ENCODE measurements around the gene NAA35.

The NAA35 gene

DNA sequence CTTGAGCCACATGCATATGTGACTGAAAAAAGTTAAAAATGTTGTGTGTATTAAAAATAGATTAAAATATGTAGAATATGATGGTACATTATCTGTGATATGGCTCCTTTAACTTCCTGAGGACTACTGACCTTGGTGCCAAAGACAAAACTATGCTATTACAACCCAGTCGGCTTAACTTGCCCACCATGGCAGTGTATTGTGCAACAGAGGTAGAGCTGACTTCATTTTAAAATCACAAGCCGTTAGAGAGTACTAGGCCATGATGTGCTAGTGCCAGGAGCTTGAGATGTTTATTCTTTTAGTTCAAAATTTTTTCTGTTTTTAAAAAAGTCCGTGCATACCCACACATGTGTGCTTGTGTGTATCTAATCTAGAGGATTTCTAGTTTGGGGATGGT is 46.3 kb downstream of the NAA35 start:
- Histone ChIP-seq H3K9ac (no peak overlapping the region), H3K36me3 (ENCODE audit: control insufficient read depth, insufficient read depth, low read length) (no peaks in the 10 kb centered on the region), H2AFZ (no peak overlapping the region), H3K4me1 (no peaks in the 10 kb centered on the region), H3K4me2 (ENCODE audit: low read length) (no peak overlapping the region), H3K9me3 (ENCODE audit: control insufficient read depth, low read length) (no peaks in the 10 kb centered on the region), H3K27me3 (ENCODE audit: control insufficient read depth, insufficient read depth, low read length) (no peaks in the 10 kb centered on the region), H3K79me2 (no peaks in the 10 kb centered on the region), H3K4me3 (ENCODE audit: low read depth, low read length) (no peak overlapping the region), H3K27ac (no peak overlapping the region)
- TF ChIP-seq, protein P1, sequence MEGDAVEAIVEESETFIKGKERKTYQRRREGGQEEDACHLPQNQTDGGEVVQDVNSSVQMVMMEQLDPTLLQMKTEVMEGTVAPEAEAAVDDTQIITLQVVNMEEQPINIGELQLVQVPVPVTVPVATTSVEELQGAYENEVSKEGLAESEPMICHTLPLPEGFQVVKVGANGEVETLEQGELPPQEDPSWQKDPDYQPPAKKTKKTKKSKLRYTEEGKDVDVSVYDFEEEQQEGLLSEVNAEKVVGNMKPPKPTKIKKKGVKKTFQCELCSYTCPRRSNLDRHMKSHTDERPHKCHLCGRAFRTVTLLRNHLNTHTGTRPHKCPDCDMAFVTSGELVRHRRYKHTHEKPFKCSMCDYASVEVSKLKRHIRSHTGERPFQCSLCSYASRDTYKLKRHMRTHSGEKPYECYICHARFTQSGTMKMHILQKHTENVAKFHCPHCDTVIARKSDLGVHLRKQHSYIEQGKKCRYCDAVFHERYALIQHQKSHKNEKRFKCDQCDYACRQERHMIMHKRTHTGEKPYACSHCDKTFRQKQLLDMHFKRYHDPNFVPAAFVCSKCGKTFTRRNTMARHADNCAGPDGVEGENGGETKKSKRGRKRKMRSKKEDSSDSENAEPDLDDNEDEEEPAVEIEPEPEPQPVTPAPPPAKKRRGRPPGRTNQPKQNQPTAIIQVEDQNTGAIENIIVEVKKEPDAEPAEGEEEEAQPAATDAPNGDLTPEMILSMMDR (IDR thresholded peaks at IDR 0.05), result no peak

DNA sequence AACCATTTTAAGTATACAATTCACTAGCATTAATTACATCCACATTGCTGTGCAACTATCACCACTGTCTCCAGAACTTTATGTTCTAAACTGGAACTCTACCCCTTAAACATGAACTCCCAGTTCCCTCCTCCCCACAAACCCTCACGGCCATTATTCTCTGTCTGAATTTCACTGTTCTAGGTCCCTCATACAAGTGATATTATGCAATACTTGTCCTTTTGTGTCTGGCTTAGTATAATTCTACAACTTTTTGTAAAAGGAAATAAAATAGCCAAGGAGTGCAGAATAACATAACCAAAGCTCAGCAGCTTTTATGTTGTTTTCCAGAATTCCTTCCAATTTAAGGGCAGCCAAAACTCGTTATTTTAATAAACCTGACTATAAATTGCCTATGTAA is 53.2 kb downstream of the NAA35 start:
- Histone ChIP-seq H3K36me3 (ENCODE audit: control insufficient read depth, insufficient read depth, low read length) (no peaks in the 10 kb centered on the region), H3K27ac (no peak overlapping the region), H3K4me3 (ENCODE audit: low read depth, low read length) (no peak overlapping the region), H3K27me3 (ENCODE audit: control insufficient read depth, insufficient read depth, low read length) (no peaks in the 10 kb centered on the region), H3K4me1 (no peaks in the 10 kb centered on the region), H3K9me3 (ENCODE audit: control insufficient read depth, low read length) (no peaks in the 10 kb centered on the region), H2AFZ (no peak overlapping the region), H3K79me2 (no peaks in the 10 kb centered on the region), H3K9ac (no peak overlapping the region), H3K4me2 (ENCODE audit: low read length) (no peak overlapping the region)
- TF ChIP-seq, protein P1 (IDR thresholded peaks at IDR 0.05), result no peak

DNA sequence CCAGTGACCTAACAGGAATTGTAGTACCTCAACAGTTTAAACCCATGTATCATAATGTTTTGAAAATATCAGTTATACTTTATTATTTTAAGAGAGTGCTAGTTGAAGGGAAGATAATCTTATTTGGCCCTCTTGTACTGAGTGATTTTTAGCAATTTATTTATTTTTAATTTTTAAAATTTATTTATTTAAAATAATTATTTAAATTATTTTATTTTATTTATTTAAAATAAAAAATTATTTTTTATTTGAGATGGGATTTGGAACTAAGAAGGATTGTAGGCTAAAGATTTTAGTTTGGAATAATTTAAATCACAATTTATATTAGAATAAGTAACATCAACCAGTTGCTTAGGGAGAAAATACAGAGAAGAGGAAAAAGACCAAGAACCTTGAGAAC is 54.2 kb downstream of the NAA35 start:
- no peaks in the 10 kb centered on the region for H3K4me1 ChIP-seq
- H3K27me3 ChIP-seq (ENCODE audit: control insufficient read depth, insufficient read depth, low read length), result no peaks in the 10 kb centered on the region
- H3K79me2 ChIP-seq, result no peaks in the 10 kb centered on the region
- no peak overlapping the region for H3K27ac ChIP-seq
- no peaks in the 10 kb centered on the region for H3K36me3 ChIP-seq (ENCODE audit: control insufficient read depth, insufficient read depth, low read length)
- no peak overlapping the region for H3K4me2 ChIP-seq (ENCODE audit: low read length)
- no peak overlapping the region for H3K4me3 ChIP-seq (ENCODE audit: low read depth, low read length)
- H2AFZ ChIP-seq, result no peak overlapping the region
- H3K9me3 ChIP-seq (ENCODE audit: control insufficient read depth, low read length), result no peaks in the 10 kb centered on the region
- TF ChIP-seq, protein P1 (IDR thresholded peaks at IDR 0.05), result no peak
- no peak overlapping the region for H3K9ac ChIP-seq

DNA sequence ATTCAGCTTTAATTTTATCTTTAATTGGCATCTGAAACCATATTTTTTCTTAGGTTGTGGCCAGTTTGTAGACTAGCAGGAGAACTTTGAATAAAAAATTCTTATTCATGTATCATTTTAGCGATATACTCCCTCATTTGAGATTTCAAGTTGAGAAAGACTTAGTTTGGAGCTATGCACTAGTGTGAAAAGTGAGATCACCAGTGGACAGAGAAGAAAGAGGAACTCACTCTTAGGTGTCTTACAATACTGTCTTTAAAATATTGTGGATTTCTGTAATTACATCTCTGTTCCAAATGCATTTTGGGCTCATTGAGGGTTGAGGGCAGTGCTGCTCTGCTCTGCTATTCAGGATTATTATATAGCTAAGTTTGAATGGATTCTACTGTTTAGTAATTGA is 54.7 kb downstream of the NAA35 start:
- H3K4me1 ChIP-seq, result no peaks in the 10 kb centered on the region
- no peak overlapping the region for H3K27ac ChIP-seq
- H3K9me3 ChIP-seq (ENCODE audit: control insufficient read depth, low read length), result no peaks in the 10 kb centered on the region
- no peaks in the 10 kb centered on the region for H3K36me3 ChIP-seq (ENCODE audit: control insufficient read depth, insufficient read depth, low read length)
- no peaks in the 10 kb centered on the region for H3K27me3 ChIP-seq (ENCODE audit: control insufficient read depth, insufficient read depth, low read length)
- H2AFZ ChIP-seq, result no peak overlapping the region
- no peaks in the 10 kb centered on the region for H3K79me2 ChIP-seq
- TF ChIP-seq, protein P1 (IDR thresholded peaks at IDR 0.05), result no peak
- no peak overlapping the region for H3K4me3 ChIP-seq (ENCODE audit: low read depth, low read length)
- H3K4me2 ChIP-seq (ENCODE audit: low read length), result no peak overlapping the region
- H3K9ac ChIP-seq, result no peak overlapping the region

DNA sequence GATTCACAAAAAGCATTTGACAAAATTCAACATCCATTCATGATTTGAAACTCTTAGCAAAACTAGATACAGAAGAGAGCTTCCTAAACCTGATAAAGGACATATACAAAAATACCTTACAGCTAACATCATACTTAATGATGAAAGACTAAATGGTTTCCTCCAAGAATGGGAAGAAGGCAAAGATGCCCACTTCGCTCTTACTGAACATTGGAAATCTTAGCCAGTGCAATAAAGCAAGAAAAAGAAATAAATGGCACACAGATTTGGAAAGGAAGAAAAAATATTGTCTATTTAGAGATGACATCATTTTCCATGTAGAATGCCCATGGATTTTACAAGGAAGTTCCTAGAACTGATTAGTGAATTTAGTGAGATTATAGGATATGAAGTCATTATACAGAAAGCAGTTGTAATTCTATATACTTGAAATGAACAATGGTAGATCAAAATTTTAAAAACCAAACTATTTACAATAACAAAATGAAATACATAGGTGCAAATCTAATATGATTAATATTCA is 64.4 kb downstream of the NAA35 start:
- Histone ChIP-seq H3K27ac (no peak overlapping the region), H3K9me3 (ENCODE audit: control insufficient read depth, low read length) (no peaks in the 10 kb centered on the region), H3K27me3 (ENCODE audit: control insufficient read depth, insufficient read depth, low read length) (no peaks in the 10 kb centered on the region), H3K4me1 (no peaks in the 10 kb centered on the region), H3K4me2 (ENCODE audit: low read length) (no peak overlapping the region), H3K9ac (no peak overlapping the region), H3K4me3 (ENCODE audit: low read depth, low read length) (no peak overlapping the region), H3K36me3 (ENCODE audit: control insufficient read depth, insufficient read depth, low read length) (no peaks in the 10 kb centered on the region), H3K79me2 (no peaks in the 10 kb centered on the region), H2AFZ (no peak overlapping the region)
- TF ChIP-seq, protein P1 (IDR thresholded peaks at IDR 0.05), result no peak
